ENCODE data around the gene FGD6.

GRCh38 chr12:95238150-95238549 lies 20.9 kb upstream of the FGD6 start:
- TF ChIP-seq CTCF (IDR thresholded peaks at IDR 0.05) (no peak), EP300 (IDR thresholded peaks at IDR 0.05) (no peak), POLR2A (IDR thresholded peaks at IDR 0.05) (no peak), POLR2AphosphoS5 (IDR thresholded peaks at IDR 0.05) (no peak)
